ENCODE data around the gene ERCC6L.
"Not testable (repeated sequence)": the region's sequence is repeated elsewhere in the genome, so short reads cannot be mapped to it uniquely, and the experiment has no call there.

The ERCC6L gene

DNA sequence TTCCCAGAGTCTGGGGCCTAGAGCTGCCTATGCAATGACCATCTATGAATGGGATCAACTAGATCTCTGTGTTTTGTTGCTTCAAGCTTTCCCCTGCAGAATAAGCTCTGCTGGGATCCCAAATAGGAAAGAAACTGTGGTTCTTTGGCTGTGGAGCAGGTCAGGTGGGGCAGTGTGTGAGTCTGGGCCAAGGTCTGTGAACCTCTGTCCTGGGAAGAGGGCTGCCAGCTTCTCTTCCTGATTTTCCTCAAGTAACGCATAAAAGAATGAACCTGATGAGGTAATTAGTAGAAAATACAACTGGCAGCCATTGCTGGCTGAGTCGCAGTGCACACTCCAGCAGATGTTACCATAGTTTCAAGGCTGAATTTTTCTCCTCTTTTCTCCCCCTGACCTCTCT, 61.8 kb downstream of the ERCC6L start:
- DNase-seq (ENCODE audit: low read depth in 1 of 2, low spot score in 1 of 2): no peak
- in situ Hi-C loops (cut with HindIII; ENCODE audit: low pct_unique_long_range_greater_than_20kb, low sequenced_read_pairs): no loop called here

DNA sequence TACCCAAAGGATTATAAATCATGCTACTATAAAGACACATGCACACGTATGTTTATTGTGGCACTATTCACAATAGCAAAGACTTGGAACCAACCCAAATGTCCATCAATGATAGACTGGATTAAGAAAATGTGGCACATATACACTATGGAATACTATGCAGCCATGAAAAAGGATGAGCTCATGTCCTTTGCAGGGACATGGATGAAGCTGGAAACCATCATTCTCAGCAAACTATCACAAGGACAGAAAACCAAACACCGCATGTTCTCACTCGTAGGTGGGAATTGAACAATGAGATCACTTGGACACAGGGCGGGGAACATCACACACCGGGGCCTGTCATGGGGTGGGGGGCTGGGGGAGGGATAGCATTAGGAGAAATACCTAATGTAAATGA, 62.5 kb downstream of the ERCC6L start:
- in situ Hi-C loops (cut with HindIII; ENCODE audit: low pct_unique_long_range_greater_than_20kb, low sequenced_read_pairs): not testable (repeated sequence)

More for the DNA sequence above, 61.8 kb downstream of the ERCC6L start:
- no peak for TF ChIP-seq JUND (IDR thresholded peaks at IDR 0.05; ENCODE audit: low read depth)

DNA sequence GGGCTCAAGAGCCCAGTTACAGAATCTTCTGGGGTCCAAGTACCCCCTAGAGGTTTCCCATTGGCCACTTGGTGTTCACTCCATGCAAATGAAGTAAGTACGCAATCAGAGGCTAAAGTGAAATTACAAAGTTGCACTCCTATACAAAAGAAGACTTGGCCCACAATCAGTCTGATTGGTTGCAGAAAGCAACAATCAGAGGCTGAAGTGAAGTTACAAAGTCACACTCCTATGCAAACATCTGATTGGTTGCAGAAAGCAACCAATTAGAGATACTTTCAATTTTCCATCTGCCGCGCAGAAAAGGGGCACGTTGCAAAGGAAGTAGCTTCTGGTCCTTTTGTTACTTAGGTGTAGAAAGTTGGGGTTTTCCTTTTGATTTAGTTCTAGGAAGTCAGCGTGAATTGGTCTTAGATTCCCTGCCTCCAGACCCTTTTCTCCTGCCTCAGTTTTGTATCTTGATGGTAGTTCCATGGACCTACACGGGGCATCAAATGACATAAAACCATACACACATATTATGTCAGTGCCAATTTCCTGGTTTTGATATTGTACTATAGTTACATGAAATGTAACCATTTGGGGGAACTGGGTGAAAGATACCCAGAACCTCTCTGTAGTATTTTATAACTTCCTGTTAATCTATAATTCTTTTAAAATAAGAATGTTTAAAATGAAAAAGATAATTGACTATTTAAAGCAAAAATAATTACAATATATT, 69.7 kb downstream of the ERCC6L start:
- no peak for TF ChIP-seq JUND (IDR thresholded peaks at IDR 0.05; ENCODE audit: low read depth)
- DNase-seq (ENCODE audit: low read depth in 1 of 2, low spot score in 1 of 2): no peak
- in situ Hi-C loops (cut with HindIII; ENCODE audit: low pct_unique_long_range_greater_than_20kb, low sequenced_read_pairs): no loop called here

More for the DNA sequence above, 62.5 kb downstream of the ERCC6L start:
- DNase-seq (ENCODE audit: low read depth in 1 of 2, low spot score in 1 of 2): not testable (repeated sequence)

DNA sequence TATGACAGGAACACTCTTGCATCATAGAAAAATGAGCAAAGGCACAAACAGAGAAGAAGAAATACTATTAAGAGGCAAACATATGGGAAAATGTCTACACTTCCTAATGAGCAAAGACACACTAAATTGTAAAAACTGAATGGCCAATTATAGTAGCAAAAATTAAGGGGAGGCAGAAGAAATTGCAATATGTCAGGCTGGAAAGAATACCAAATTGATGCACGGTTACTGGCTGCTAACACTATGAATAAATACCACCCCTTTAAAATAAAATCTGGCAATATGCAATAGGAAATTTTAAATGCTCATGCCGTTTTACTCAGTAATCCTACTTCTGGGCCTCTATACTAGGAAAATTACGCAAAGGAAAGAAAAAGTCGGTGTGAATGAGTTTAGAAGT, 73.3 kb downstream of the ERCC6L start:
- DNase-seq (ENCODE audit: low read depth in 1 of 2, low spot score in 1 of 2): no peak
- in situ Hi-C loops (cut with HindIII; ENCODE audit: low pct_unique_long_range_greater_than_20kb, low sequenced_read_pairs): no loop called here
- TF ChIP-seq JUND (IDR thresholded peaks at IDR 0.05; ENCODE audit: low read depth): no peak

DNA sequence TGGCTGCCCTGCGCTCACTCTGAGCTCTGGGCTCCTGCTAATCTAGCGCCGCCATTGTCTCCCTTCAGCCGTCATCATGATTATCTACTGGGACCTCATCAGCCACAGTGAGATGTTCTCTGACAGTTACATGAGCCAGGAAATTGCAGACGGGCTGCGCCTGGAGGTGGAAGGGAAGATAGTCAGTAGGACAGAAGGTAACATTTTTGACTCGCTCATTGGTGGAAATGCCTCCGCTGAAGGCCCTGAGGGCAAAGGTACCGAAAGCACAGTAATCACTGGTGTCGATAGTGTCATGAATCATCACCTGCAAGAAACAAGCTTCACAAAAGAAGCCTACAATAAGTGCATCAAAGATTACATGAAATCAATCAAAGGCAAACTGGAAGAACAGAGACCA, 79.1 kb downstream of the ERCC6L start:
- no peak for TF ChIP-seq JUND (IDR thresholded peaks at IDR 0.05; ENCODE audit: low read depth)
- in situ Hi-C loops (cut with HindIII; ENCODE audit: low pct_unique_long_range_greater_than_20kb, low sequenced_read_pairs): no loop called here
- DNase-seq (ENCODE audit: low read depth in 1 of 2, low spot score in 1 of 2): no peak

DNA sequence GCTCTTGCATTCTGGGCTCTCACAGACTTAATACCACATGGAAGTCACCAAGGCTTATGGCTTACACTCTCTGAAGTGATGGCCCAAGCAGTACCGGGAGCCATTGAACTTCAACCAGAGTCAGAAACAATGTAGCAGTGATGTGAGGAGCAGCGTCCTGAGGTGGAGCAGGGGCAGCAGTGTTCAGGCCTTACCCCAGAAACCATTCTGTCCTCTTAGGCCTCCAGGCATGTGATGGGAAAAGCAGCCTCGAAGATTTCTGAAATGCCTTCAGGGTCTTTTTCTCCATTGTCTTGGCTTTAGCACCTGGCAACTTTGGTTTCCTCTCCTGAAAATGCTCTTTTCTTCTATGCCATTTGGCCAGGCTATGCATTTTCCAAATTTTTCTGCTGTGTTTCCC, 80.1 kb downstream of the ERCC6L start:
- no peak for TF ChIP-seq JUND (IDR thresholded peaks at IDR 0.05; ENCODE audit: low read depth)
- in situ Hi-C loops (cut with HindIII; ENCODE audit: low pct_unique_long_range_greater_than_20kb, low sequenced_read_pairs): no loop called here
- no peak for DNase-seq (ENCODE audit: low read depth in 1 of 2, low spot score in 1 of 2)

Data from T47D (cell line).